Activated naive CD8-positive, alpha-beta T cell treated with anti-CD3 and anti-CD28 coated beads for 36 hours (primary cell): ENCODE measurements around the gene RETREG3. TPM values are rescaled to one million over a fixed set of nuclear protein-coding genes. Genes with fewer than 3 reads are reported as not detected.

Experiments used
- DNase-seq: peaks from one replicate; pipeline ENCODE4 v3.0.0; 2021
- H3K27ac Mint-ChIP-seq: one replicate; pipeline ENCODE4 v1.8.0; 2022; ENCODE audit warnings: mild to moderate bottlenecking, moderate library complexity, mixed read lengths
- H3K27me3 Mint-ChIP-seq: one replicate; pipeline ENCODE4 v1.8.0; 2022; ENCODE audit warnings: mild to moderate bottlenecking, mixed read lengths
- H3K36me3 Mint-ChIP-seq: one replicate; pipeline ENCODE4 v1.8.0; 2021; ENCODE audit warnings: mild to moderate bottlenecking, mixed read lengths
- H3K4me1 Mint-ChIP-seq: one replicate; pipeline ENCODE4 v1.8.0; 2021; ENCODE audit warnings: mixed read lengths
- H3K4me3 Mint-ChIP-seq: one replicate; pipeline ENCODE4 v1.8.0; 2022; ENCODE audit warnings: mild to moderate bottlenecking, moderate library complexity, mixed read lengths
- H3K9me3 Mint-ChIP-seq: one replicate; pipeline ENCODE4 v1.8.0; 2022; ENCODE audit warnings: mixed read lengths
- total RNA-seq, 2 experiments: library from RNA; stranded (reverse); gene quantifications; one replicate each; pipeline ENCODE4 v1.2.3, GENCODE V29; 2021

RETREG3 gene
- total RNA-seq, 2 experiments from 2014 or later: 18.3 to 22.7 TPM

DNA sequence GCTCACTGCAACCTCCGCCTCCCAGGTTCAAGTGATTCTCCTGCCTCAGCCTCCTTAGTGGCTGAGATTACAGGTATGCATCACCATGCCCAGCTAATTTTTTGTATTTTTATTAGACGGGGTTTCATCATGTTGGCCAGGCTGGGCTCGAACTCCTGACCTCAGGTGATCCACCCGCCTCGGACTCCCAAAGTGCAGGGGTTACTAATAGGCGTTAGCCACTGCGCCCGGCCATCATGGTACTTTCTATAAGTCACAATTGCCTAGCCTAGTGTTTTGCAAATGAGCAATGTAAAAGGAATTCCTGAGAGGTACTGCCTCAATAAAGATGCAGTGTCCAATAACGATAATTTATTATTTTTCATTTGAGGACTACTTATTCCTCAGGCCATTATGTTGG is 17.8 kb downstream of the RETREG3 start:
- Mint-ChIP-seq H3K4me1 (peaks cover 14% of the 10 kb centered on the region), H3K36me3 (peaks cover 2% of the 10 kb centered on the region), H3K27me3 (no peaks in the 10 kb centered on the region), H3K4me3 (no peak overlapping the region), H3K27ac (no peak overlapping the region), H3K9me3 (no peaks in the 10 kb centered on the region)
- no peak for DNase-seq

DNA sequence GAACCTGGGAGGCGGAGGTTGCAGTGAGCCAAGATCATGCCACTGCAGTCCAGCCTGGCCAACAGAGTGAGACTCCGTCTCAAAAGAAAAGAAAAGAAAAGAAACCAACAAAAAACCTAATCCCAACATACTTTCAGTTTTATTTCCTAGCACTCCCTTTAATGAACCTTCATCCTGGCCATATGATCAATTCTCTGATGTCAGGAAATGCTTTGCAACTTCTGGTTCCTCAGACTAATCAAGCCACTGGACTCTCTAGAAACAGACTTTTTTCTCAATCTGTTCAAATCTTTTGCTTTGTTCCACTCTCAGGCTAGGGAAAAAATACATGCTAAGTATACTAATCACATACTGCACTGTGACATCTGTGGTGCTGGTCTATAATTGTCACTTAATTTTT is 18.3 kb downstream of the RETREG3 start:
- no peak for DNase-seq
- peak overlapping the region; percentile 34 for H3K27ac Mint-ChIP-seq
- H3K4me3 Mint-ChIP-seq: no peak overlapping the region
- H3K9me3 Mint-ChIP-seq: no peaks in the 10 kb centered on the region
- H3K4me1 Mint-ChIP-seq: peaks cover 12% of the 10 kb centered on the region
- no peaks in the 10 kb centered on the region for H3K27me3 Mint-ChIP-seq
- H3K36me3 Mint-ChIP-seq: no peaks in the 10 kb centered on the region

DNA sequence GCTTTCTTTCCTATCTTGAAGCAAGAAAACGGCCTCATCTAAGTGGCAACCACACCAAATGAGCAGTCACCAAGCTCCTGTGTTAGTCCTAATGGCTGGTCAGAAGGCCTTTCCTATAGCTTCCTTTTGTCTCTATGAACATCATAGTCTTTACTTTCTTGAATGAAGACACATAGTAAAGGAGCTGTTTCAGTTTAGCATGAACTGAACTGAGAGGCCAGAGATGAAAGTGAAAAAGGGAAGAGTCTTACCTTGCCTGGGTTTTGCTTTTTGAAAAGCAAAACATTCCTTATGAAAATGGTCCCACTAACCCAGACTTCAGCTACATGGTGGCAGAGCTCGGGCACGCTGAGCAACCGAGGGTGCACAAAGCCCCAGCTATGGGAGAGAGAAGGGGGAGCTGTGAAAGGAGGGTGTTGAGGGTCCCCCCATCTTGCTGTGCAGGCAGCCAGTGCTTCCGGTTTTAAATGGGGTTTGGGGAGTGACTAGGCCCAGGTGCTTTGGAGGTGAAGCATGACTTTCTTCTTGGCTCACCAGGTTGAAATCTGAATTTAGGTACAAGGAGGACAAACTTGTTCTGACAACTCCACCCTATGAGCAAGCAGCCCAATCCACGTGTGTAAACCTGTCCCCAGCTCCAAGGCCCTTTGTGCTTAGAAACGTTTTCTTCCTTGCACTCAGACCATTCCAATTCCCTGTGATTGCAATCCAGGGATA is 22.5 kb downstream of the RETREG3 start:
- no peaks in the 10 kb centered on the region for H3K36me3 Mint-ChIP-seq
- peak overlapping the region; percentile 62 for H3K27ac Mint-ChIP-seq
- H3K27me3 Mint-ChIP-seq: no peaks in the 10 kb centered on the region

DNA sequence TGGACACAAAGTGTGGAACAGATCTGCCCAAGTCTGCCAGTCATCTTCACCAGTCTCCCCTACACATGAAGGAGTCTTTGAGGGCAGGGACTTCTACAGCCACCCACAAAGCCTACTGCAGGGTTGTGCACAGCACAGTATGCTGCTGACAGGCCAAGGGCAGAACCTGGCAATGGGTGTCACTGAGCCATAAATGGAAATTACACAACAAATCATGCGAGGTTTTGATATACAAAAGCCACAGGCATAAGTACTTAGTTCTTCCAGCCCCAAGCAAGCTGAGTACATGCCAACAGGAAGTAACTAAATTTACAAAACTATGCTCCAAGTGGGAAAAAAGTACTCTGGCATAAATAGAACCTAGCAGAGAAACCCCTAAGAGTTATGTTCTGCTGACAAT is 23.8 kb downstream of the RETREG3 start:
- Mint-ChIP-seq H3K27ac (no peak overlapping the region), H3K4me1 (peaks cover 8% of the 10 kb centered on the region), H3K27me3 (no peaks in the 10 kb centered on the region), H3K4me3 (no peak overlapping the region), H3K9me3 (no peaks in the 10 kb centered on the region), H3K36me3 (peaks cover 2% of the 10 kb centered on the region)
- no peak for DNase-seq

More for the DNA sequence above, 22.5 kb downstream of the RETREG3 start:
- no peak for DNase-seq
- Mint-ChIP-seq H3K9me3 (no peaks in the 10 kb centered on the region), H3K4me3 (no peak overlapping the region), H3K4me1 (peaks cover 12% of the 10 kb centered on the region)

DNA sequence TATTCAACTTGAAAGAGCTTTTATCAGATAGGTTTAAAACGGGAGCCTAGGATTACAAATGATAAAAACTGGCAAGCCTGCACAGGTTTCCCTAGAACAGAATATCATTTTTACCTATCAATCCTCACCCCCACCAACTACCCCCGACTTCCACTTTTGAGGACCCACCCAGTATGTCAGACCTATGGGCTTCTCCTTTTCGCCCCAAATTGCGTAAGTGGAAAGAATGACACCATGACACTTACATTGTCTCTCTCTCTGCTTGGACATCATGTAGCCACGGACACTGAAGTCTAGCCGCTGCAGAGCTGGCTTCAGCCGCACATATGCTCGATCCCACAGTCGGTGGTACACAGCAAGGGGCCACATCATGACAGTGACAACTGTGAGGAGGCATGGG is 24.3 kb downstream of the RETREG3 start:
- Mint-ChIP-seq H3K4me1 (peaks cover 8% of the 10 kb centered on the region), H3K27ac (no peak overlapping the region), H3K36me3 (peaks cover 2% of the 10 kb centered on the region), H3K27me3 (no peaks in the 10 kb centered on the region), H3K9me3 (no peaks in the 10 kb centered on the region), H3K4me3 (no peak overlapping the region)
- no peak for DNase-seq

DNA sequence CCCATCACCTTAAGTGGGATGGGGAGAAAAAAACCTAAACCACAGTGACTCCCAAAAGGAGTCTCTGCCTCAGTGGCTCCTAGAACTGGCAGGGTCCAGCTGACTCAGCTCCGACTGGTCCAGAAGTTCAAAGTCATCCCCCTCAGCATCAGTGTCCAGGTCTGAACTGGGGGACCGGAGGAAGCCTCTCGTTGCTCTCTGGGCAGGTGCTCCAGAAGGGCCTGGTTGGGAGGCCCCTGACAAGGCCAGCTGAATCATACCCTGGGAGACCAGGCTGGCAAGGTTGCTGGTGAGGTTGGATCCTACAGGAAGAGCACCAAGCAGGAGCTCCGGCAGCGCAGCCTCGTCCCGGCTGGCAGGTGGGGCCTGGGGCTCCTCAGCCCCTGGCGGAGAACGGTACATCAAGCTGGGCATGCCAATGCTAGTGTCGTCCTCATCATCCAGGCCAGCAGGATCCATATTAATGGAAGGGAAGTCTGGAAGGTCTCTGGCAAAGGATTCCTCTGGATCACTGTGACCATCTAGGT is 27.4 kb downstream of the RETREG3 start:
- no peaks in the 10 kb centered on the region for H3K27me3 Mint-ChIP-seq
- H3K4me1 Mint-ChIP-seq: peaks cover 16% of the 10 kb centered on the region
- no peak overlapping the region for H3K4me3 Mint-ChIP-seq
- H3K9me3 Mint-ChIP-seq: no peaks in the 10 kb centered on the region
- H3K27ac Mint-ChIP-seq: no peak overlapping the region
- peaks cover 10% of the 10 kb centered on the region for H3K36me3 Mint-ChIP-seq
- no peak for DNase-seq

DNA sequence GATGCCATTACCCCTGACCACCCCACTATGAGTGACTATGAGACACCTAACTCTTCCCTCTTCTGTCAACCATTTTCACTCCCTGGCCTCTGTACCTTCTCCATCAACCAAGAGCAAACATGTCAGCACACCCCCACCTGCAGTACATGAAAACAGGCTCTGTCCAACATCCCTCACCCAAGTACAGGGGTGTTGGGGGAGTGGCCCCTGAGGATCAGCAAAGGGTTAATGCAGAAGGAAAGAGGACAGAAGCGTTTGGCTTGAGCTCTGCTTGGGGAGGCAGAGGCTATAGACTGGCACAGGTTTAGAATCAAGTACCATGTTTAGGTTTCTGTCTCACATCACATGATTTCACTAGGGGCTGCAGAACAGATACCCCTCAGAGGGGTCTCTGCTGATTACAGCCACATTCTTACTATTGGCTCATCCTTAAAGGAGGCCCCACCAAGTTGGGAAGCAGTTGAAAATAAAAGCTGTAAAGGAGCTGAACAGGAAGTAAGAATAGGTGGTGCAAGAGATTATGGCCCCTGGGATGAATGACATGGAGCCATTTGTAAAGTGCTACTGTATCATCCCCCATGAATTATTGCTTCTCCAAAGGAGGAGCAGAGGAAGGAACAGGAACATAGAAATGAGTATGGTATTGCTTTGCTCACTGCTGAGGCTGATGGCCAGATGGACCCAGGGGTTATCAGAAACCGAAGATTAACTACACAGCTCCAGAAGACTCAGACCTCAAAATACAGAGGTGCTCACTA is 29.2 kb downstream of the RETREG3 start:
- H3K4me1 Mint-ChIP-seq: peaks cover 25% of the 10 kb centered on the region
- H3K27me3 Mint-ChIP-seq: no peaks in the 10 kb centered on the region
- no peaks in the 10 kb centered on the region for H3K9me3 Mint-ChIP-seq
- H3K27ac Mint-ChIP-seq: peak overlapping the region; percentile 44
- H3K36me3 Mint-ChIP-seq: peaks cover 25% of the 10 kb centered on the region
- H3K4me3 Mint-ChIP-seq: no peak overlapping the region
- no peak for DNase-seq

DNA sequence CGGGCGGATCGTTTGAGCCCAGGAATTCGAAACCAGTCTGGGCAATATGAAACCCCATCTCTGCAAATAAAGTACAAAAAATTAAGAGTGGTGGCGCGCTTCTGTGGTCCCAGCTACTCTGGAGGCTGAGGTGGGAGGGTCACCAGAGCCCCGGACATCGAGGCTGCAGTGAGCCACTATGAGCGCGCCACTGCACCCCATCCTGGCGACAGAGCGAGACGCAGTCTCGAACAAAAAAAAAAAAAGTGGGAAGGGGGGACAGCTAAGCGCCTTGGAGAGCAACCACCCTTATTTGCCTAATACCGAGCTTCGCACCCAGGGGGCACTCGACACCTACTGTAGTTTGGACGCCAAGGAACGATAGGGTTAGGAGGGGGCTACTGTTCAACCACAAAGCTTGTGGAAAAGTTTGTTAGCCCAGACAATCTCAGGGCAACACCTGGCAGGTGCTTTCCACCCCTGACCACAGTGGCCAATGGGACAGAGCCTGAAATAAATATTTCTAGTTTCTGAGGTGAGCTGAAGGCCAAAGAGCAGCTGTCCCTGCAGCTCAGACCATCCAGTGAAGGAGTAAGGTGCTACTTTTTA is 30.8 kb downstream of the RETREG3 start:
- Mint-ChIP-seq H3K27ac (peak overlapping the region; percentile 97), H3K4me3 (peak overlapping the region; percentile 98), H3K4me1 (peaks cover 32% of the 10 kb centered on the region), H3K36me3 (peaks cover 36% of the 10 kb centered on the region), H3K27me3 (no peaks in the 10 kb centered on the region), H3K9me3 (no peaks in the 10 kb centered on the region)
- peak; percentile 78 for DNase-seq

DNA sequence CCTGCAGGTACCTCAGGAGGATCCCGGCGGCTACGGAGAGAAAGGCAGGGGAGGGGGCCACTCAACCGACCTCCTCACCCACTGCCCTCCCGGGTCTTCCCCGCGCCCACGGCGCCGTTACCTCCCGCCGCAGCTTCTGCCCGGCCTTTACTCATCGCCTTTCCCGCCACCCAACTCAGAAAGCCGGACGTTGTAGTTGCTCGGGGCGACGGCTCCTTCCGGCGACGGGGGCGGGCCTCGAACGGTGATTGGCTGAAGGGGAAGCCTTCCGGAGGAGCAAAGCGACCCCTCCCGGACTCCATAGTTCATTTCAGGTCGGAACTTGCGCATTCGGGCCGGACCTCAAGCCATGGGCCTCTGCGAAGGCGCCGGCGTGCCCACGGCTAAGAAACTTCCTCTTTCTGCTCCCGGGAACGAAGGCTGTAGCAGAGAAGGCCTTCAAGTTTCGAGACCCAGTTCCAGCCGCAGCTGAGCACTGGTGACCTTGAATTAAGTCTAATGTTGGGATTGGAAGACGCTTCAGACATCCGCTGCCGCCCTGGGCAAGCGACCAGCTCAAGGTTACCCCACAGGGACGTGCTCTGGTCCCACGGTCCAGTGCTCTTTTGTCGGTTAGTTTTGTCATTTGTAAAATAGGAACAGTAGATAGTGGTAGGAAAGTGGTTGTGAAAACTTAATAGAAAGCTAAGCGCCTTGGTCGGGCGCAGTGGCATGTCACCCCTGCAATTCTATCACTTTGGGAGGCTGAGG is 31.5 kb downstream of the RETREG3 start, which contains the start of gene PSMC3IP:
Gene PSMC3IP (minus strand): TSS at position 198 of the 750 bp plus-strand sequence. CDS start 43 bp downstream, at position 155.
- Mint-ChIP-seq H3K36me3 (peaks cover 42% of the 10 kb centered on the region), H3K27ac (peak within 1 kb of the TSS; percentile 97), H3K4me3 (peak within 1 kb of the TSS; percentile 98), H3K9me3 (no peaks in the 10 kb centered on the region), H3K27me3 (no peaks in the 10 kb centered on the region), H3K4me1 (peaks cover 35% of the 10 kb centered on the region)
- DNase-seq: peak; percentile 95

DNA sequence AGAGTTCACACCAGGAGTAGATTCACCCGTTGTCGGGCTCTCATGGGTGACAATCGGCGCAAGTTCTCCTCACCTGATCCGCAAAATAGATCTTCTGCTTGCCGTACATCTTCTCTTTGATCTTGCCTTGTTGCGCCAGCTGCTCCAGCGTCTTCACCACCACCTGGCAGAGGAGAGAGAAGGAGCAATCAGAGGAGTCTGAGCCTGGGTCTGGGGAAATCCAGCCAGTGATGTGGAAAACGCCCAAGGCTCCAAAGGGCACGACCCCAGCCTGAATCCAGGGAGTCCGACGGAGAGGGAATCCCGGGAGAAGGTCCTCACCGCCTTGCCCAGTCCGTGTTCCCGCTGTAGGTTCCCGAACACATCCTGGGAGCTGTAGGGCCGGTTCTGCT is 32.0 kb downstream of the RETREG3 start:
- Mint-ChIP-seq H3K27me3 (no peaks in the 10 kb centered on the region), H3K4me1 (peaks cover 35% of the 10 kb centered on the region), H3K4me3 (peak overlapping the region; percentile 98), H3K27ac (peak overlapping the region; percentile 97), H3K36me3 (peaks cover 43% of the 10 kb centered on the region), H3K9me3 (no peaks in the 10 kb centered on the region)
- DNase-seq: no peak

DNA sequence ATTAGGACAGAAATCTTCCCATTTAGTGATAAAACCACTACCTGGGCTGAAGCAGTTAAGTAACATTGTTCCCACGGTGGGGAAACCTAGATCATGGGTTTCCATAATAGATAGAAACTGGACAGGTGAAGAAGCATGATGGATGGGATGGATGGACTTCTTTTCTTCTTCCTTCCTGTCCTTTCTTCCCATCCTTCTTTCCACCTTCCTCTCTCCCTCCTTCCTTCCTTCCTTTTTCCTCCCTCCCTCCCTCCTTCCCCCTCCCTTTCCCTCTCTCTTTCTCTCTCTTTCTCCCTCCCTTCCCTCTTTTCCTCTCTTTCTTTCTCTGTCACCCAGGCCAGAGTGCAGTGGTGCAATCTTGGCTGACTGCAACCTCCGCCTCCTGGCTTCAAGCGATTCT is 34.7 kb downstream of the RETREG3 start:
- Mint-ChIP-seq H3K27ac (no peak overlapping the region), H3K27me3 (no peaks in the 10 kb centered on the region), H3K36me3 (peaks cover 55% of the 10 kb centered on the region), H3K4me3 (no peak overlapping the region), H3K9me3 (no peaks in the 10 kb centered on the region), H3K4me1 (peaks cover 44% of the 10 kb centered on the region)
- no peak for DNase-seq

DNA sequence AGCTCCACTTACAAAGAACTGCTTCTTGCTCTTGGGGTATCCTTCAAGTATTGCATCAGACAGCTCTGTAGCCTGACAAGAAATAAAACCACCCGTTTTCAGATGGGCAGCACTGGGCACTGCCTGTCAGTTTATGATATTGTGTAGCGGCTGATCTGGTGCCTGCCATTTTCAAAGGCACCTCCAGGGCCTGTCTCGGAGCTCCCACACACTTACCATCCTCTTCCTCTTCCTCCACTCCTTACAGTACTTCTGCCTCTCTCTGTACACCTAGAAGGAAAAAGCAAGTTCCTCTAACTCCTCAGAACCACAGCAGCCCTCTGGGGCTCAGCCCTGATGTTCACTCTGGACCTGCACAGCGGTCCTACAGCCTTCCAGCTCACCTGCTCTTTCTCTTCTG is 36.1 kb downstream of the RETREG3 start:
- Mint-ChIP-seq H3K36me3 (peaks cover 65% of the 10 kb centered on the region), H3K9me3 (no peaks in the 10 kb centered on the region), H3K4me1 (peaks cover 49% of the 10 kb centered on the region), H3K4me3 (no peak overlapping the region), H3K27me3 (no peaks in the 10 kb centered on the region), H3K27ac (peak overlapping the region; percentile 77)
- DNase-seq: no peak

DNA sequence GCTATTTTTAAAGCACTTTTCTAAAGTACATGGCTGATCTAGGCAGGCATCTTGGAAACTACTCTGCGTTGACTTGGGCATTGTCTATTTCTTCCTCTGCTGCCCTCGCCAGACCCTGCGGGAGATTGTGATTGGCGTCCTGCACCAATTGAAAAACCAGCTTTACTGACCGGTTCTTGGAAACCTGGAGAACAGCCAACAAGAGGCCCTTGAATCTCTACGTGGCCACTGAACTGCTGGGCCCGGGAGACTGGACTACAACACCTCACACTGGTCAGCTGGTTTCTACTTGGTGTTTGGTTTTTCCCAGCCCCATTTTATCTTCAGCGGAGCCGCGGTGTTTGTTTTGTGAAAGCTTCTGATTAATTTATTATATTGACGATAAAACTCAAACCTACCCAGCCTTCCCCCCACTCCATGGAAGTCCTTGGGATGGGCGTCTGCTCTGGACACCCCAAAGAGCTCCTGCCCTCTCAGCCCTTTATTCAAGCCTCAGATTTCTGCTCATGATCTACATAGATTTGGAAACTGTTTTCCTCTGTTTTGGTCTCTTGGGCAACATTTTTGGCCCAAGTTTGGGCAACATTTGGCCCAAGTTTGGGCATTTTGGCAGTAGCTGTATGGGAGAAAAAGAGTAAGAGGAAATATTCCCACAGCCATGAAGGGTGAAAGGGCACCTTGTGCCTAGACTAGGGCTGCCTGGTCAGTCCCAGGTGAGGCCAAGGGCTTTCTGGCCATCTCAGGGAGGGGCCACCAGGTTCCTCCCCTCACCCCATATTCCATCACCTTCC is 37.5 kb downstream of the RETREG3 start:
- Mint-ChIP-seq H3K36me3 (peaks cover 65% of the 10 kb centered on the region), H3K4me1 (peaks cover 48% of the 10 kb centered on the region), H3K9me3 (no peaks in the 10 kb centered on the region), H3K4me3 (no peak overlapping the region), H3K27me3 (no peaks in the 10 kb centered on the region), H3K27ac (no peak overlapping the region)
- no peak for DNase-seq
